Thymus (tissue), 14 donors: Measurements from ENCODE around the gene LRRC25. TPM values are rescaled to one million over a fixed set of nuclear protein-coding genes. Genes with fewer than 3 reads are reported as not detected.

Experiments
- DNase-seq, 9 donors: peaks; one replicate each; pipeline ENCODE4 v3.0.0-alpha.2; 2013; ENCODE audit warnings: low spot score in 9 of 9, low read depth in 6 of 9, missing footprints in 1 of 9
- H3K27ac ChIP-seq, 2 donors: one replicate each; pipeline ENCODE4 v1.5.1; 2013; ENCODE audit warnings: control low read depth in 1 of 2, low read depth in 1 of 2, low read length in 1 of 2, mild to moderate bottlenecking in 1 of 2, moderate library complexity in 1 of 2
- H3K27me3 ChIP-seq, 2 donors: one replicate each; pipeline ENCODE4 v1.5.1; 2013; ENCODE audit warnings: low read length in 1 of 2; ENCODE audit not compliant: control insufficient read depth in 2 of 2, insufficient read depth in 1 of 2
- H3K36me3 ChIP-seq, 2 donors: one replicate each; pipeline ENCODE4 v1.5.1; 2013; ENCODE audit warnings: low read length in 1 of 2, mild to moderate bottlenecking in 1 of 2, moderate library complexity in 1 of 2; ENCODE audit not compliant: control insufficient read depth in 2 of 2, insufficient read depth in 2 of 2
- H3K4me1 ChIP-seq, 2 donors: one replicate each; pipeline ENCODE4 v1.5.1; 2013; ENCODE audit warnings: low read length in 2 of 2; ENCODE audit not compliant: control insufficient read depth in 2 of 2, insufficient read depth in 2 of 2
- H3K4me3 ChIP-seq, 2 donors: one replicate each; pipeline ENCODE4 v1.5.1; 2013; ENCODE audit warnings: low read length in 2 of 2, control low read depth in 1 of 2, mild to moderate bottlenecking in 1 of 2
- H3K9me3 ChIP-seq, 2 donors: one replicate each; pipeline ENCODE4 v1.5.1; 2013; ENCODE audit warnings: low read length in 1 of 2, mild to moderate bottlenecking in 1 of 2; ENCODE audit not compliant: control insufficient read depth in 2 of 2, insufficient read depth in 1 of 2
- WGBS: extraction: QIAGEN DNeasy Blood & Tissue Kit; methylation state at CpG from one replicate; pipeline ENCODE4 v1.1.7; 2013; 5-methylcytosine and 5-hydroxymethylcytosine counted together
- long read RNA-seq, 10 donors: transcript quantifications; one replicate each; lab custom pipeline, GENCODE V29; 2026
- polyA plus RNA-seq: library from polyadenylated mRNA; stranded (reverse); fragments of 200-250 nt; gene quantifications from one replicate; pipeline ENCODE4 v1.2.3, GENCODE V29; 2013
- total RNA-seq: library from RNA; stranded (reverse); fragments of 120-200 nt; gene quantifications from one replicate; pipeline ENCODE4 v1.2.4, GENCODE V29; 2013
- donor health status: healthy.

Gene LRRC25
- total RNA-seq (2.5 TPM), polyA plus RNA-seq (6.2 TPM)
- long read RNA-seq, donor 1: 0 reads
- long read RNA-seq, donor 2, partial matches to known transcripts: 0 of 1 reads
- long read RNA-seq, donor 2, other reads (novel, unspliced or antisense): 0 of 1 reads
- long read RNA-seq, donor 3: 0 reads
- long read RNA-seq, donor 4: 0 reads
- long read RNA-seq, donor 5, transcript LRRC25-201 (2 exons, 2,415 nt): major isoform, 5 of 6 reads
- long read RNA-seq, donor 5, partial matches to known transcripts: 0 of 6 reads
- long read RNA-seq, donor 5, other reads (novel, unspliced or antisense): 0 of 6 reads
- long read RNA-seq, donor 6, partial matches to known transcripts: 0 of 2 reads
- long read RNA-seq, donor 6, other reads (novel, unspliced or antisense): 0 of 2 reads
- long read RNA-seq, donor 7, partial matches to known transcripts: 0 of 2 reads
- long read RNA-seq, donor 7, other reads (novel, unspliced or antisense): 0 of 2 reads
- long read RNA-seq, donor 8, partial matches to known transcripts: 0 of 1 reads
- long read RNA-seq, donor 8, other reads (novel, unspliced or antisense): 0 of 1 reads
- long read RNA-seq, donor 9, partial matches to known transcripts: 0 of 3 reads
- long read RNA-seq, donor 9, other reads (novel, unspliced or antisense): 0 of 3 reads
- long read RNA-seq, donor 10: 0 reads

GRCh38 chr19:18397242-18398202, at the start of gene LRRC25:
Gene LRRC25, minus strand, starts transcription at chr19:18397622. Its CDS starts 659 bp downstream, at chr19:18396963.
- no peaks in the 10 kb centered on the region for H3K36me3 ChIP-seq
- WGBS: 12% methylated on average over 33 of the region's 33 CpGs
- H3K4me3 ChIP-seq: peak within 1 kb of the TSS in 1 of 2 donors; percentile 4
- H3K9me3 ChIP-seq: peaks cover 0 to 3% of the 10 kb centered on the region in 2 donors
- peak within 1 kb of the TSS in 1 of 2 donors; percentile 18 for H3K27ac ChIP-seq
- DNase-seq: peak in 1 of 9 donors; percentile 44
- H3K4me1 ChIP-seq: peaks cover 0 to 15% of the 10 kb centered on the region in 2 donors
- peaks cover 8 to 34% of the 10 kb centered on the region in 2 donors for H3K27me3 ChIP-seq

GRCh38 chr19:18446811-18447359, 49.5 kb upstream of the LRRC25 start:
- Histone ChIP-seq H3K27ac (no peak overlapping the region), H3K4me1 (peaks cover 0 to 4% of the 10 kb centered on the region in 2 donors), H3K9me3 (no peaks in the 10 kb centered on the region), H3K36me3 (peaks cover 76 to 85% of the 10 kb centered on the region in 2 donors), H3K4me3 (no peak overlapping the region), H3K27me3 (no peaks in the 10 kb centered on the region)
- DNase-seq: no peak
- 90% methylated on average over 12 of the region's 12 CpGs for WGBS

DNA sequence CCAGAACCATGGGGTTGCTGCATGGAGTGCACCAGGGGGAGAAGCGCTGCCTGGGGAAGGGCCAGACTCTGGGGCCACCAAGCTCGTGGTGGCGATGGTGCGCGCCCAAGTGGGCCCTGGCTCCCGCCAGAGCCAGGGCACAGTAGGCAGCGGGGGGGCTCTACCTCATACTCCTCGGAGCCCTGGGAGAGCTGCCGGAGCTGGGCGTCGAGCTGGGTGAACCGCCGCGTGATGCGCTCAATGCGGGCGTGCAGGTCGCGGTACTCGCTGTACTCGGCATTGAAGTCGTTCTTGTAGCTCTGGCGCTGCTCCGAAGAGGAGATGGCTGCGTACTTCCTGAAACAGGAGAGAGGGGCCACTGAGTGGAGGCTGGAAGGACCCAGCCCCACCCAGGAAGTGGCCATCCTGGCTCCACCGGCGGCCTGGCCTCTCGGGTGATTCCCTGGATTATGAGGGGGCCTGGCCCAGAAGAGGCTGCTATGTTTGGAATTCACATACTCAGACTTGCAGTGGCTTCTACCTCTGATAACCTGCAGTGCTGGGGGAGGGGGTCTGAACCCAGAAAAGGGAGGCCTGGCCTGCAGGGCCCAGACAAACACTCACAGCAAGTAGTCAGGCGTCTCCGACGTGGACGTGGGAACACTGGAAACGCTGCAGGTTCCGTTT, 48.9 kb upstream of the LRRC25 start:
- no peak for DNase-seq
- 97% methylated on average over 34 of the region's 34 CpGs for WGBS
- H3K4me1 ChIP-seq: peaks cover 0 to 3% of the 10 kb centered on the region in 2 donors
- H3K9me3 ChIP-seq: no peaks in the 10 kb centered on the region
- H3K27me3 ChIP-seq: no peaks in the 10 kb centered on the region
- H3K27ac ChIP-seq: no peak overlapping the region
- H3K4me3 ChIP-seq: no peak overlapping the region
- peaks cover 72 to 79% of the 10 kb centered on the region in 2 donors for H3K36me3 ChIP-seq

GRCh38 chr19:18445262-18445948, 48.0 kb upstream of the LRRC25 start:
- no peaks in the 10 kb centered on the region for H3K27me3 ChIP-seq
- no peak for DNase-seq
- H3K27ac ChIP-seq: no peak overlapping the region
- H3K36me3 ChIP-seq: peaks cover 65 to 70% of the 10 kb centered on the region in 2 donors
- H3K4me3 ChIP-seq: no peak overlapping the region
- no peaks in the 10 kb centered on the region for H3K9me3 ChIP-seq
- 94% methylated on average over 15 of the region's 15 CpGs for WGBS
- H3K4me1 ChIP-seq: peaks cover 0 to 3% of the 10 kb centered on the region in 2 donors

GRCh38 chr19:18444513-18444912, 47.1 kb upstream of the LRRC25 start:
- Histone ChIP-seq H3K9me3 (no peaks in the 10 kb centered on the region), H3K4me3 (no peak overlapping the region), H3K27ac (no peak overlapping the region), H3K4me1 (peaks cover 0 to 7% of the 10 kb centered on the region in 2 donors), H3K27me3 (no peaks in the 10 kb centered on the region), H3K36me3 (peaks cover 56 to 62% of the 10 kb centered on the region in 2 donors)
- DNase-seq: no peak
- WGBS: 97% methylated on average over 19 of the region's 19 CpGs

GRCh38 chr19:18443831-18444230, 46.4 kb upstream of the LRRC25 start:
- Histone ChIP-seq H3K4me1 (peaks cover 0 to 14% of the 10 kb centered on the region in 2 donors), H3K9me3 (no peaks in the 10 kb centered on the region), H3K27ac (no peak overlapping the region), H3K4me3 (no peak overlapping the region), H3K27me3 (peaks cover 0 to 5% of the 10 kb centered on the region in 2 donors), H3K36me3 (peaks cover 49 to 56% of the 10 kb centered on the region in 2 donors)
- no peak for DNase-seq
- WGBS: 99% methylated on average over 11 of the region's 11 CpGs

DNA sequence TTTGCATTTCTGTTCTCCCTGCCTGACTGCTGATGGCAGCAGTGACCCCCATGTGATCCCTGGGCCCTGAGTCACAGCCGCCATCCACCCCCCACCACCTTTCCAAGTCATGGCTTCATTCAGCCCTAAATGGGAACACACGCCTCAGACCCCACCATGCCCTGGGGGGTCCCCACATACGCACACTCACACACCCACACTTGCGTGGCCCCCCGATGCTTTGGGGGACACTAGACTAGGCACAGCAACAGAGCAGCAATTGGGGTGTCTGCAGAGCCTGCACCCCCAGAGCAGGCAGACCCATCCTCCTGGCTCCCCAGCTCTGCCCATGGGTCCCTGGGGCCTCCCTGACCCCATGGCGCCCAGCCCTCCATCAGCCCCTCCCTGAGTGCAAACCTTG, 46.0 kb upstream of the LRRC25 start:
- H3K9me3 ChIP-seq: no peaks in the 10 kb centered on the region
- 96% methylated on average over 6 of the region's 6 CpGs for WGBS
- peaks cover 0 to 17% of the 10 kb centered on the region in 2 donors for H3K4me1 ChIP-seq
- peaks cover 46 to 52% of the 10 kb centered on the region in 2 donors for H3K36me3 ChIP-seq
- H3K27me3 ChIP-seq: peaks cover 0 to 10% of the 10 kb centered on the region in 2 donors
- H3K4me3 ChIP-seq: no peak overlapping the region
- no peak overlapping the region for H3K27ac ChIP-seq
- DNase-seq: no peak

DNA sequence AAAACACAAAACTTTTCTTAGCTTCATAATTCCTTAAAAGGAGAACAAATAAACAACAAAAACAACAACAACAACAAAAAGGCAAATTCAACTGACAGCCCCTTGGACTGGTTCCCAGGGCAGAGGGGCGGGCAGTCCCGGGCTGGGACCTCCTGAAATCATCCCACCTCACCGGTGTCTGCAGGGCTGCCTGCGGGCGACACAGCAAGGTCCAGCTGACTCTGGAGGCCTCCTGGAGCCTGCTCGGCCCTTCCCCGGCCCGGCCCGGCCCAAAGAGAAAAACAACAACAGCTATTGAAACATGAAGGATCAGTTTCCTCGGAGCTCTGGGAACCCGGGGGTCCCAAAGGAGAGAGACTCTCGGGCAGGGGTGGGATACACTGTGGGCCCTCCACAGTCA, 45.5 kb upstream of the LRRC25 start:
- DNase-seq: no peak
- H3K9me3 ChIP-seq: no peaks in the 10 kb centered on the region
- no peak overlapping the region for H3K27ac ChIP-seq
- peaks cover 0 to 21% of the 10 kb centered on the region in 2 donors for H3K4me1 ChIP-seq
- H3K36me3 ChIP-seq: peaks cover 41 to 47% of the 10 kb centered on the region in 2 donors
- H3K27me3 ChIP-seq: peaks cover 3 to 14% of the 10 kb centered on the region in 2 donors
- no peak overlapping the region for H3K4me3 ChIP-seq
- 96% methylated on average over 12 of the region's 12 CpGs for WGBS
